ENCODE measurements around the gene TRIM42.
A peak's percentile ranks its signal among the peaks of the same experiment; 100 is the strongest.

TRIM42 gene

GRCh38 chr3:140705954-140706353 lies 28.1 kb downstream of the TRIM42 start:
- H3K4me3 ChIP-seq (ENCODE audit: control insufficient read depth, low read depth, low read length): no peak overlapping the region
- DNase-seq (ENCODE audit: low read depth): no peak
- no peak for TF ChIP-seq CTCF (conservative IDR thresholded peaks at IDR 0.05; ENCODE audit: control insufficient read depth, insufficient read depth, low read depth, low read length)

- no peak for TF ChIP-seq CTCF (conservative IDR thresholded peaks at IDR 0.05; ENCODE audit: control insufficient read depth, insufficient read depth, low read depth, low read length)
- peak; percentile 72 for DNase-seq (ENCODE audit: low read depth)
- no peak overlapping the region for H3K4me3 ChIP-seq (ENCODE audit: control insufficient read depth, low read depth, low read length)
These were observed 28.5 kb downstream of the TRIM42 start for GRCh38 chr3:140706360-140706759.

GRCh38 chr3:140708815-140709214 lies 31.0 kb downstream of the TRIM42 start:
- TF ChIP-seq CTCF (conservative IDR thresholded peaks at IDR 0.05; ENCODE audit: control insufficient read depth, insufficient read depth, low read depth, low read length): no peak
- peak; percentile 18 for DNase-seq (ENCODE audit: low read depth)
- H3K4me3 ChIP-seq (ENCODE audit: control insufficient read depth, low read depth, low read length): no peak overlapping the region

- H3K4me3 ChIP-seq (ENCODE audit: control insufficient read depth, low read depth, low read length): no peak overlapping the region
- no peak for TF ChIP-seq CTCF (conservative IDR thresholded peaks at IDR 0.05; ENCODE audit: control insufficient read depth, insufficient read depth, low read depth, low read length)
- DNase-seq (ENCODE audit: low read depth): no peak
These were observed 31.9 kb downstream of the TRIM42 start for GRCh38 chr3:140709751-140710150.

GRCh38 chr3:140710711-140711389 lies 33.0 kb downstream of the TRIM42 start:
- DNase-seq (ENCODE audit: low read depth): no peak
- H3K4me3 ChIP-seq (ENCODE audit: control insufficient read depth, low read depth, low read length): no peak overlapping the region
- no peak for TF ChIP-seq CTCF (conservative IDR thresholded peaks at IDR 0.05; ENCODE audit: control insufficient read depth, insufficient read depth, low read depth, low read length)

- no peak for TF ChIP-seq CTCF (conservative IDR thresholded peaks at IDR 0.05; ENCODE audit: control insufficient read depth, insufficient read depth, low read depth, low read length)
- DNase-seq (ENCODE audit: low read depth): no peak
- H3K4me3 ChIP-seq (ENCODE audit: control insufficient read depth, low read depth, low read length): no peak overlapping the region
These were observed 33.6 kb downstream of the TRIM42 start for GRCh38 chr3:140711390-140712035.
